Measurements from ENCODE around the gene SPOCK1. TPM values are rescaled to one million over a fixed set of nuclear protein-coding genes. Genes with fewer than 3 reads are reported as not detected.
A peak's percentile ranks its signal among the peaks of the same experiment; 100 is the strongest.

Gene SPOCK1
- polyA plus RNA-seq, 10 donors, result 4.0 to 19.9 (median 6.7) TPM

DNA sequence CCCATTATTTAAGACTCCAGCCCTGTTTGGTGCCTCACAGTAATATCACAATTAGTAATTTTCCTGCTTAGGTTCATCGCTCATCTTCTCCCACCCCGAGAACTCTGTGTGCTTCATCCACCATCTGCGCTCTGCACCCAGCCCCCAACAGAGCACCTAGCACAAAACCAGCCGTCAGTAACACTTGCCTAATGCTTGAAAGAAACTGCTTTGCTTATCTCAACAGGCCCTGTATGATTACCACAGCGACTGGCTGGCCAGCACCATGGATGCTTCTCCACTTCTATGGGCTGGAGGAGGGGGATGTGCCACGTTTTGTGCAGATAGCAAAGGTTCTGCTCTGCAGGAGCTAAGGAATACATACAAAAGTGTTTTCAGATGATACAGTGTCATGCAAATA, 166.8 kb downstream of the SPOCK1 start:
- DNase-seq, result no peak

- DNase-seq, result no peak
Measured at GRCh38 chr5:137329586-137330296, 169.4 kb downstream of the SPOCK1 start.

- no peak for DNase-seq
Measured at GRCh38 chr5:137328991-137329390, 170.1 kb downstream of the SPOCK1 start.

DNA sequence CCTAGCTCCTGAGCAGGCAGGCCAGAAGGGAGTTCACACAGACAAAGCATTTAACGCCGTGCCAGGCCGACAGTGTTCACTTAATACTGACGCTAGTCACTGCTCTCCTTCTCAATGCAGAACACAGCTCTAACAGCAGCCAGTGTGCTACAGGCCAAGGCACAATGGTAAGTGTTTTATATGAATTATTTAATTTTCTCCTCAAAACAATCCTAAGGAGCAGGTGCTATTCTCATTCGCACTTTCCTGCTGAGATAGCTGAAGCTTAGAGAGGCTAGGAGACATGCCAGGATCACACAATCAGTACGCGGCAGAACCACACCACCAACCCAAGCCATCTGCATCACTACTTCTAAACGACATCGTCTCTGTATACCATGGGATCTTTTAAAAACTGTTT, 170.7 kb downstream of the SPOCK1 start:
- DNase-seq, result no peak

GRCh38 chr5:137325721-137326120, 173.4 kb downstream of the SPOCK1 start:
- no peak for DNase-seq

- DNase-seq, result peak; percentile 52 to 70 (median 58)
Measured at GRCh38 chr5:137320056-137321045, 178.8 kb downstream of the SPOCK1 start.

- no peak for DNase-seq
Measured at GRCh38 chr5:137318027-137318426, 181.1 kb downstream of the SPOCK1 start.

GRCh38 chr5:137316346-137316736, 182.8 kb downstream of the SPOCK1 start:
- no peak for DNase-seq

DNA sequence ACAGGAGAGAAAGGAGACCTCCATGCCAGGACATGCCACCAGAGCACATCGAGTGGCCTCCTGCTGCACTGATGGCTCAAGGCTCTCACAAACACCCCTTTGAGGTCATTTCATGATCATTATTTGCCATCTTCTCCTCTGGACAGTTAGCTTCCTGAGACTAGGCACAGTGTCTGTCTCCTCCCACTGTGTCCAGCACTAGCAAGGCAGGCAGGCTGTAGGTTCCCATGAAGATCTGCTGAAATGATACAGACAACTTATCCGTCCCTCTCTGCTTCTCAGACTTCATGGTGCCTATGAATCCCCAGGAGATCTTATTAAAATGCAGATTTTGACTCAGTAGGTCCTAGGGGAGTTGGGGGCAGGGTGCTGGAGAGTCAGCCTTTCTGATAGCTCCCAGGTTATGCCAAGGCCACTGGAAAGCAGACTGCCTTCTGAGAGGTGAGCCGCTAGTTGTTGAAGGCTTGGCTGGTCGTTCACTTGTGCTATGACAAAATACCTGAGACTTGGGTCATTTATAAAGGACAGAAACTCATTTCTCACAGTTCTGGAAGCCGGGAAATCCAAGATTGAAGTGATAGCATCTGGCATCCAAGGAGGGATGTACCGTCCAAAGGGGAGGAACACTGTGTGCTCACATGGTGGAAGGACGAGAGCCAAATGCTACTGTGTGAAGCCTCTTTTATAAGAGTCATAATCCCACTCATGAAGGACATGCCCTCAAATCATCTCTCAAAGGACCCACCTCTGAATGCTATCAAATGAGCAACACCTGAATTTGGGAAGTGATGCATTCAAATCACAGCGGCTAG, 183.4 kb downstream of the SPOCK1 start:
- no peak for DNase-seq

GRCh38 chr5:137315109-137315508, 184.0 kb downstream of the SPOCK1 start:
- DNase-seq, result no peak

- no peak for DNase-seq
Measured at GRCh38 chr5:137313526-137314175, 185.5 kb downstream of the SPOCK1 start.

- no peak for DNase-seq
Measured at GRCh38 chr5:137312011-137312410, 187.1 kb downstream of the SPOCK1 start.

DNA sequence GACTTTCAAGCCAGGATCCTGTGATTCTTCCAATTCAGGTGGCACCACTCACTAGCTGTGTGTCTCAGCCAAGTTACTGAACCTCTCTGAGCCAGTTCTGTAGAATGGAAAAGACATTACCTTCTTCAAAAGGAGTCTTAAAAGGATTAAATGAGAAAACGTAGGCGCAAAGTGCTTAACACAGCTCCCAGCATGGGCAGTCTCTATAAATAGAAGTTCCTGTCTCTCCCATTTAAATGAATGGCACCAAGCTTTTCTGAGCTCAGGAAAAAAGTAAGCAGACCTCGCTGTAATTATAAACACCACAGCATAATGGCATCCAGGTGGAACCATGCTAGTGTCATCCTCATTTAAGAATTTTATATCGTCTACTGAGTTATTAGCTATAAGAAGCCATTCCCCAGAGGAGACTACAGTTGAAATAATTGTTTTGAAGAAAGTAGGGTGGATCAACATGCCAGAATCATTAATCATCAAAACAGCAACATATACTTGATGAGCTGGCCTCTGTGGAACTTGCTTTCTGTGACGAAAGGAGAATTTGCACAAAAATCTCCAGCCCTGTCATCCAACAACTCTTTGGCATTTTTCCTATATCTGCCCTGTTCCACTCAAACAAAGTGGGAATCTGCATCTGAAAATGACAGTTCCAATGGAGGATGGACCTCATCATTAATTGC, 188.9 kb downstream of the SPOCK1 start:
- DNase-seq, result peak in 2 of 3 donors; percentile 34 to 88

DNA sequence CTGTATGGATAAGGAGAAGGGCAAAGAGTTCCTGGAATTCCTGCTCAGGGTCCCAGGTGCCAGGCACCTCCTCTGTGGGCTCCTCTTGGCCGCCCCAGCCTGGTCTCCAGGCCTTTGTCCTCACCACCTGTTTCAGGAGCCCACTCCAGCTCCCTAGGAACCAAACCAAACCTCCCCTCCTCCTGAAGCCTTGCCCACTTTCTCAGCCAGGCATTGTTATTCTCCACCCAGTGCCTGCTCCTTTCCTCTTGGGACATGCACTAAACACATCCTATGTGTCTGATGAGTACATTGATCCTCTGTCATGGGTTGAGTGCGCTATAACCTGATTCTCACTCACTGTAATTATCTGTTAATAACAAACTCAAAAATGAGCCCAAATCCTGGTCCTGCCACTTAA, 189.8 kb downstream of the SPOCK1 start:
- no peak for DNase-seq

- DNase-seq, result no peak
Measured at GRCh38 chr5:137308311-137308710, 190.8 kb downstream of the SPOCK1 start.

- no peak for DNase-seq
Measured at GRCh38 chr5:137306903-137307302, 192.2 kb downstream of the SPOCK1 start.

DNA sequence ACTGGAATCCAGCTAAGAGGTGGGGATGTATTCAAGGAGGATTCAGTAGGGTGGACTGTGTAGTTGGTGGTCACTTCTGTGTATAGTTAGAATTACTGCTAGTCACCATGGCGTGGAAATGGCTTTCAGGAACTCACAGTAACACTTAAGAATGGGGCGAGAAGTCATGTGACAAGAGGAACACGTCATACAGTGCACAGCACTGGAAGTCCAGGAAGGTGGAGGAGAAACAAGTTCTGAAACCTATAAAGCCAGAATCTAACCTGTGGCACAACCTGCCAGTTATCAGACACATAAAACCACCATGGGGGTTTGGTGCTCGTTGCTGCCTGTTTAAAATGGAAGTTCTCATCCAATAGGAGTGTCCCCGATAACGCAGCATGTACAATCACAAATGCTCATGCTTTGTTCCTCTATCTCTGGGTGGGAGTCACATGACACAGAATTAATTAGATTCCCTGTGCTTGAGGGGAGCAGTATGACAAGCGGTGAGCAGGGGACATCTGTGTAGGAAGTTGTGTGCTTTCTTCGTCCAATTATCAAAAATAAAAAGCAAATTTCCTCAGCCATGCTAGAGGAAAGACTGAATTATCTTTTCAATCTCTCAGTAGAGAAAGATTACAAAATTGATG, 193.0 kb downstream of the SPOCK1 start:
- no peak for DNase-seq

GRCh38 chr5:137304226-137304874, 194.8 kb downstream of the SPOCK1 start:
- no peak for DNase-seq

GRCh38 chr5:137303509-137303908, 195.6 kb downstream of the SPOCK1 start:
- DNase-seq, result no peak
